Loucy (cell line): ENCODE data around the gene ARMC9.

Source experiments
- EZH2phosphoT487 ChIP-seq: fragments of 200-600 bp; IDR thresholded peaks from 2 replicates; pipeline ENCODE4 v1.6.1; 2018; ENCODE audit warnings: antibody characterized with exemption, mild to moderate bottlenecking, moderate library complexity, borderline replicate concordance
- TF ChIP-seq, protein P1 (sequence below): fragments of 200-600 bp; sonication (generic); conservative IDR thresholded peaks from 2 replicates; pipeline ENCODE4 v1.5.1; 2014; ENCODE audit warnings: mild to moderate bottlenecking, antibody characterized with exemption, low read length

DNA sequence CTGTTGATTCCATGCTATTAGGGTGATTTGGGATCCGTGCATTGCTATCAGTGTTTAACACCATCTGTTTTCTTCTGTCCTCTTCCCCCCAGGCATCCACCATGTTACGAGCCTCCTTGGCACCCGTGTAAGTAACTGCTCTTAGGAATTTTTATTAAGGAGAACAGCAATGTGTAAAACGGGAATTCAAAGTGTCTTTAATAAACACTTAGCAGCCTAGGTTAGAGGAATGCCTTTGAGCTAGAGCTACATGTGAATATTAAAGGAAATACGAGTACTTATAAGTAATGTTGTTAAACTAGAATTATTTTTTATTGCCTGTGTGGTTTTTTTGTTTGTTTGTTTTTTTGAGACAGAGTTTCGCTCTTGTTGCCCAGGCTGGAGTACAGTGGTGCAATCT, 58.1 kb downstream of the ARMC9 start:
- TF ChIP-seq, protein P1, sequence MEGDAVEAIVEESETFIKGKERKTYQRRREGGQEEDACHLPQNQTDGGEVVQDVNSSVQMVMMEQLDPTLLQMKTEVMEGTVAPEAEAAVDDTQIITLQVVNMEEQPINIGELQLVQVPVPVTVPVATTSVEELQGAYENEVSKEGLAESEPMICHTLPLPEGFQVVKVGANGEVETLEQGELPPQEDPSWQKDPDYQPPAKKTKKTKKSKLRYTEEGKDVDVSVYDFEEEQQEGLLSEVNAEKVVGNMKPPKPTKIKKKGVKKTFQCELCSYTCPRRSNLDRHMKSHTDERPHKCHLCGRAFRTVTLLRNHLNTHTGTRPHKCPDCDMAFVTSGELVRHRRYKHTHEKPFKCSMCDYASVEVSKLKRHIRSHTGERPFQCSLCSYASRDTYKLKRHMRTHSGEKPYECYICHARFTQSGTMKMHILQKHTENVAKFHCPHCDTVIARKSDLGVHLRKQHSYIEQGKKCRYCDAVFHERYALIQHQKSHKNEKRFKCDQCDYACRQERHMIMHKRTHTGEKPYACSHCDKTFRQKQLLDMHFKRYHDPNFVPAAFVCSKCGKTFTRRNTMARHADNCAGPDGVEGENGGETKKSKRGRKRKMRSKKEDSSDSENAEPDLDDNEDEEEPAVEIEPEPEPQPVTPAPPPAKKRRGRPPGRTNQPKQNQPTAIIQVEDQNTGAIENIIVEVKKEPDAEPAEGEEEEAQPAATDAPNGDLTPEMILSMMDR: no peak
- no peak for TF ChIP-seq EZH2phosphoT487
